ENCODE data around the gene NSRP1.

Gene NSRP1

GRCh38 chr17:30112794-30113193, 3.8 kb upstream of the NSRP1 start:
- Histone ChIP-seq H3K9me2 (replicated peaks; ENCODE audit: low read depth, low read length) (no peaks in the 10 kb centered on the region), H3K4me2 (ENCODE audit: low read depth, low read length, poor library complexity, severe bottlenecking) (peak overlapping the region; percentile 42)
- no peak for TF ChIP-seq EZH2phosphoT487 (IDR thresholded peaks at IDR 0.05; ENCODE audit: borderline replicate concordance)
- TF ChIP-seq CTCF (conservative IDR thresholded peaks at IDR 0.05; ENCODE audit: low read length): no peak

GRCh38 chr17:30113213-30113612, 3.4 kb upstream of the NSRP1 start:
- Histone ChIP-seq H3K4me3 (ENCODE audit: low read length, poor library complexity, severe bottlenecking) (peak overlapping the region; percentile 3), H3K27me3 (ENCODE audit: insufficient read depth, low read length, poor library complexity, severe bottlenecking) (no peaks in the 10 kb centered on the region), H3K36me3 (ENCODE audit: insufficient read depth, low read length) (no peaks in the 10 kb centered on the region), H2AFZ (ENCODE audit: low read length) (peak overlapping the region; percentile 24; the same call in 1 of the 2 replicates), H4K20me1 (ENCODE audit: insufficient read depth, low read length, poor library complexity, severe bottlenecking) (peaks cover 11% of the 10 kb centered on the region), H3F3A (ENCODE audit: low read depth) (0 out of 2 replicates have a peak, but pooled peaks cover 5% of the 10 kb centered on the region), H3K79me2 (ENCODE audit: insufficient read depth, low read length) (peaks cover 16% of the 10 kb centered on the region), H3K4me1 (ENCODE audit: insufficient read depth, low read length, poor library complexity, severe bottlenecking) (peaks cover 25% of the 10 kb centered on the region), H3K9me2 (replicated peaks; ENCODE audit: low read depth, low read length) (no peaks in the 10 kb centered on the region), H3K9me3 (ENCODE audit: insufficient read depth, low read depth, low read length) (no peaks in the 10 kb centered on the region), H3K9ac (ENCODE audit: low read depth, low read length, poor library complexity, severe bottlenecking) (peak overlapping the region; percentile 2), H3K4me2 (ENCODE audit: low read depth, low read length, poor library complexity, severe bottlenecking) (peak overlapping the region; percentile 42)
- TF ChIP-seq EZH2phosphoT487 (IDR thresholded peaks at IDR 0.05; ENCODE audit: borderline replicate concordance) (no peak), CTCF (conservative IDR thresholded peaks at IDR 0.05; ENCODE audit: low read length) (no peak)

More at GRCh38 chr17:30112794-30113193, 3.8 kb upstream of the NSRP1 start:
- H3K9ac ChIP-seq (ENCODE audit: low read depth, low read length, poor library complexity, severe bottlenecking): no peak overlapping the region
- peaks cover 7% of the 10 kb centered on the region for H4K20me1 ChIP-seq (ENCODE audit: insufficient read depth, low read length, poor library complexity, severe bottlenecking)
- peak overlapping the region; percentile 24; the same call in 1 of the 2 replicates for H2AFZ ChIP-seq (ENCODE audit: low read length)
- no peaks in the 10 kb centered on the region for H3K36me3 ChIP-seq (ENCODE audit: insufficient read depth, low read length)
- H3K9me3 ChIP-seq (ENCODE audit: insufficient read depth, low read depth, low read length): no peaks in the 10 kb centered on the region
- H3K27me3 ChIP-seq (ENCODE audit: insufficient read depth, low read length, poor library complexity, severe bottlenecking): no peaks in the 10 kb centered on the region
- H3K4me1 ChIP-seq (ENCODE audit: insufficient read depth, low read length, poor library complexity, severe bottlenecking): peaks cover 20% of the 10 kb centered on the region
- H3K4me3 ChIP-seq (ENCODE audit: low read length, poor library complexity, severe bottlenecking): peak overlapping the region; percentile 3
- peaks cover 12% of the 10 kb centered on the region for H3K79me2 ChIP-seq (ENCODE audit: insufficient read depth, low read length)
- H3F3A ChIP-seq (ENCODE audit: low read depth): 0 out of 2 replicates have a peak, but pooled peaks cover 5% of the 10 kb centered on the region

- H3K4me1 ChIP-seq (ENCODE audit: insufficient read depth, low read length, poor library complexity, severe bottlenecking): peaks cover 44% of the 10 kb centered on the region
- 0 out of 2 replicates have a peak, but pooled peaks cover 5% of the 10 kb centered on the region for H3F3A ChIP-seq (ENCODE audit: low read depth)
These were observed 313 bp upstream of the NSRP1 start for GRCh38 chr17:30116345-30116660.

More at GRCh38 chr17:30116345-30116660, 313 bp upstream of the NSRP1 start:
- Histone ChIP-seq H3K9me2 (replicated peaks; ENCODE audit: low read depth, low read length) (no peaks in the 10 kb centered on the region), H3K27me3 (ENCODE audit: insufficient read depth, low read length, poor library complexity, severe bottlenecking) (no peaks in the 10 kb centered on the region), H3K79me2 (ENCODE audit: insufficient read depth, low read length) (peaks cover 47% of the 10 kb centered on the region), H3K36me3 (ENCODE audit: insufficient read depth, low read length) (no peaks in the 10 kb centered on the region), H4K20me1 (ENCODE audit: insufficient read depth, low read length, poor library complexity, severe bottlenecking) (peaks cover 24% of the 10 kb centered on the region), H3K9me3 (ENCODE audit: insufficient read depth, low read depth, low read length) (no peaks in the 10 kb centered on the region), H2AFZ (ENCODE audit: low read length) (peak overlapping the region; percentile 84), H3K9ac (ENCODE audit: low read depth, low read length, poor library complexity, severe bottlenecking) (peak overlapping the region; percentile 96), H3K4me2 (ENCODE audit: low read depth, low read length, poor library complexity, severe bottlenecking) (peak overlapping the region; percentile 92), H3K4me3 (ENCODE audit: low read length, poor library complexity, severe bottlenecking) (peak overlapping the region; percentile 92)
- TF ChIP-seq EZH2phosphoT487 (IDR thresholded peaks at IDR 0.05; ENCODE audit: borderline replicate concordance): no peak
- no peak for TF ChIP-seq CTCF (conservative IDR thresholded peaks at IDR 0.05; ENCODE audit: low read length)

Data from Loucy (cell line).